ENCODE data around the gene CNOT6. TPM values are rescaled to one million over a fixed set of nuclear protein-coding genes. Genes with fewer than 3 reads are reported as not detected.

Gene CNOT6
- total and polyA plus RNA-seq, 10 of the 15 experiments (the other 5 are each of a cell fraction or from before 2014, with no cell fraction given): 3.8 to 22.1 (median 12.1) TPM

DNA sequence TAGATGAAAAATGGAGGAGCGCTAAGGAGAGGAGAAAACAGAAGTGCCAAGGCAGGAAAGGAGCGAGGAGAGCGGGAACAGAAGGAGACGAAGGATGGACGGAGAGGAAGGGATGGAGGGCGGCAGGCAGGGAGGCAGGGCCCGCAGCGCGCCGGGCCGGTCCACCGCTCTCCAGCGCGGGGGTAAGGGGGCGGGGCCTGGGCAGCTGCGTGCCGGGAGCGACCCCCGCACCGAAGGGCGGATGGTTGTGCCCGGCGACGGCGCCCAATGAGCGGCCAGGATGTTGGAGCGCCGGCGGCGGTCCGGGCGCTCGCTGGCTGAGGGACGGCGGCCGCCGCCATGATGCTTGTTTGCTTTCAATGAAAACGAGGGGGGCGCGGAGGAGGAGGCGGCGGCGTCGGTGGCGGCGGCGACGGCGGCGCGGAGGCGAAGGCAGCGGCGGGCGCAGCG, at the start of gene CNOT6 (continued):
- TF ChIP-seq, protein P1, sequence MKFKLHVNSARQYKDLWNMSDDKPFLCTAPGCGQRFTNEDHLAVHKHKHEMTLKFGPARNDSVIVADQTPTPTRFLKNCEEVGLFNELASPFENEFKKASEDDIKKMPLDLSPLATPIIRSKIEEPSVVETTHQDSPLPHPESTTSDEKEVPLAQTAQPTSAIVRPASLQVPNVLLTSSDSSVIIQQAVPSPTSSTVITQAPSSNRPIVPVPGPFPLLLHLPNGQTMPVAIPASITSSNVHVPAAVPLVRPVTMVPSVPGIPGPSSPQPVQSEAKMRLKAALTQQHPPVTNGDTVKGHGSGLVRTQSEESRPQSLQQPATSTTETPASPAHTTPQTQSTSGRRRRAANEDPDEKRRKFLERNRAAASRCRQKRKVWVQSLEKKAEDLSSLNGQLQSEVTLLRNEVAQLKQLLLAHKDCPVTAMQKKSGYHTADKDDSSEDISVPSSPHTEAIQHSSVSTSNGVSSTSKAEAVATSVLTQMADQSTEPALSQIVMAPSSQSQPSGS (IDR thresholded peaks at IDR 0.05; ENCODE audit: low read length): no peak
- no peak for TF ChIP-seq EP300 (IDR thresholded peaks at IDR 0.05; ENCODE audit: borderline replicate concordance in 1 of 2, control insufficient read depth in 1 of 2, low read depth in 2 of 2, low read length in 2 of 2)
- TF ChIP-seq, protein P2, sequence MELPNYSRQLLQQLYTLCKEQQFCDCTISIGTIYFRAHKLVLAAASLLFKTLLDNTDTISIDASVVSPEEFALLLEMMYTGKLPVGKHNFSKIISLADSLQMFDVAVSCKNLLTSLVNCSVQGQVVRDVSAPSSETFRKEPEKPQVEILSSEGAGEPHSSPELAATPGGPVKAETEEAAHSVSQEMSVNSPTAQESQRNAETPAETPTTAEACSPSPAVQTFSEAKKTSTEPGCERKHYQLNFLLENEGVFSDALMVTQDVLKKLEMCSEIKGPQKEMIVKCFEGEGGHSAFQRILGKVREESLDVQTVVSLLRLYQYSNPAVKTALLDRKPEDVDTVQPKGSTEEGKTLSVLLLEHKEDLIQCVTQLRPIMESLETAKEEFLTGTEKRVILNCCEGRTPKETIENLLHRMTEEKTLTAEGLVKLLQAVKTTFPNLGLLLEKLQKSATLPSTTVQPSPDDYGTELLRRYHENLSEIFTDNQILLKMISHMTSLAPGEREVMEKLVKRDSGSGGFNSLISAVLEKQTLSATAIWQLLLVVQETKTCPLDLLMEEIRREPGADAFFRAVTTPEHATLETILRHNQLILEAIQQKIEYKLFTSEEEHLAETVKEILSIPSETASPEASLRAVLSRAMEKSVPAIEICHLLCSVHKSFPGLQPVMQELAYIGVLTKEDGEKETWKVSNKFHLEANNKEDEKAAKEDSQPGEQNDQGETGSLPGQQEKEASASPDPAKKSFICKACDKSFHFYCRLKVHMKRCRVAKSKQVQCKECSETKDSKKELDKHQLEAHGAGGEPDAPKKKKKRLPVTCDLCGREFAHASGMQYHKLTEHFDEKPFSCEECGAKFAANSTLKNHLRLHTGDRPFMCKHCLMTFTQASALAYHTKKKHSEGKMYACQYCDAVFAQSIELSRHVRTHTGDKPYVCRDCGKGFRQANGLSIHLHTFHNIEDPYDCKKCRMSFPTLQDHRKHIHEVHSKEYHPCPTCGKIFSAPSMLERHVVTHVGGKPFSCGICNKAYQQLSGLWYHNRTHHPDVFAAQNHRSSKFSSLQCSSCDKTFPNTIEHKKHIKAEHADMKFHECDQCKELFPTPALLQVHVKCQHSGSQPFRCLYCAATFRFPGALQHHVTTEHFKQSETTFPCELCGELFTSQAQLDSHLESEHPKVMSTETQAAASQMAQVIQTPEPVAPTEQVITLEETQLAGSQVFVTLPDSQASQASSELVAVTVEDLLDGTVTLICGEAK (IDR thresholded peaks at IDR 0.05; ENCODE audit: borderline replicate concordance): no peak
- TF ChIP-seq EED (IDR thresholded peaks at IDR 0.05; ENCODE audit: low read depth): no peak
- TF ChIP-seq NFIC (IDR thresholded peaks at IDR 0.05; ENCODE audit: low read depth, low read length): no peak
- no peak for TF ChIP-seq KDM1A (IDR thresholded peaks at IDR 0.05; ENCODE audit: borderline replicate concordance)
- peak; percentile 61; the same call in 1 of the 2 replicates for TF ChIP-seq TAF1 (IDR thresholded peaks at IDR 0.05; ENCODE audit: borderline replicate concordance, low read depth, low read length)
- no peak for TF ChIP-seq DPF2 (IDR thresholded peaks at IDR 0.05)
- no peak for TF ChIP-seq GABPA (IDR thresholded peaks at IDR 0.05; ENCODE audit: low read depth)
- TF ChIP-seq CBX3 (IDR thresholded peaks at IDR 0.05; ENCODE audit: borderline replicate concordance, low read depth): no peak
- no peak for TF ChIP-seq ZSCAN29 (IDR thresholded peaks at IDR 0.05)
- TF ChIP-seq JUND (IDR thresholded peaks at IDR 0.05; ENCODE audit: low read depth, low read length): peak; percentile 100
- TF ChIP-seq, protein P3, sequence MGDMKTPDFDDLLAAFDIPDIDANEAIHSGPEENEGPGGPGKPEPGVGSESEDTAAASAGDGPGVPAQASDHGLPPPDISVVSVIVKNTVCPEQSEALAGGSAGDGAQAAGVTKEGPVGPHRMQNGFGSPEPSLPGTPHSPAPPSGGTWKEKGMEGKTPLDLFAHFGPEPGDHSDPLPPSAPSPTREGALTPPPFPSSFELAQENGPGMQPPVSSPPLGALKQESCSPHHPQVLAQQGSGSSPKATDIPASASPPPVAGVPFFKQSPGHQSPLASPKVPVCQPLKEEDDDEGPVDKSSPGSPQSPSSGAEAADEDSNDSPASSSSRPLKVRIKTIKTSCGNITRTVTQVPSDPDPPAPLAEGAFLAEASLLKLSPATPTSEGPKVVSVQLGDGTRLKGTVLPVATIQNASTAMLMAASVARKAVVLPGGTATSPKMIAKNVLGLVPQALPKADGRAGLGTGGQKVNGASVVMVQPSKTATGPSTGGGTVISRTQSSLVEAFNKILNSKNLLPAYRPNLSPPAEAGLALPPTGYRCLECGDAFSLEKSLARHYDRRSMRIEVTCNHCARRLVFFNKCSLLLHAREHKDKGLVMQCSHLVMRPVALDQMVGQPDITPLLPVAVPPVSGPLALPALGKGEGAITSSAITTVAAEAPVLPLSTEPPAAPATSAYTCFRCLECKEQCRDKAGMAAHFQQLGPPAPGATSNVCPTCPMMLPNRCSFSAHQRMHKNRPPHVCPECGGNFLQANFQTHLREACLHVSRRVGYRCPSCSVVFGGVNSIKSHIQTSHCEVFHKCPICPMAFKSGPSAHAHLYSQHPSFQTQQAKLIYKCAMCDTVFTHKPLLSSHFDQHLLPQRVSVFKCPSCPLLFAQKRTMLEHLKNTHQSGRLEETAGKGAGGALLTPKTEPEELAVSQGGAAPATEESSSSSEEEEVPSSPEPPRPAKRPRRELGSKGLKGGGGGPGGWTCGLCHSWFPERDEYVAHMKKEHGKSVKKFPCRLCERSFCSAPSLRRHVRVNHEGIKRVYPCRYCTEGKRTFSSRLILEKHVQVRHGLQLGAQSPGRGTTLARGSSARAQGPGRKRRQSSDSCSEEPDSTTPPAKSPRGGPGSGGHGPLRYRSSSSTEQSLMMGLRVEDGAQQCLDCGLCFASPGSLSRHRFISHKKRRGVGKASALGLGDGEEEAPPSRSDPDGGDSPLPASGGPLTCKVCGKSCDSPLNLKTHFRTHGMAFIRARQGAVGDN (IDR thresholded peaks at IDR 0.05): 0 out of 2 replicates have a peak, but pooled peaks have one; percentile 17
- TF ChIP-seq, protein P4, sequence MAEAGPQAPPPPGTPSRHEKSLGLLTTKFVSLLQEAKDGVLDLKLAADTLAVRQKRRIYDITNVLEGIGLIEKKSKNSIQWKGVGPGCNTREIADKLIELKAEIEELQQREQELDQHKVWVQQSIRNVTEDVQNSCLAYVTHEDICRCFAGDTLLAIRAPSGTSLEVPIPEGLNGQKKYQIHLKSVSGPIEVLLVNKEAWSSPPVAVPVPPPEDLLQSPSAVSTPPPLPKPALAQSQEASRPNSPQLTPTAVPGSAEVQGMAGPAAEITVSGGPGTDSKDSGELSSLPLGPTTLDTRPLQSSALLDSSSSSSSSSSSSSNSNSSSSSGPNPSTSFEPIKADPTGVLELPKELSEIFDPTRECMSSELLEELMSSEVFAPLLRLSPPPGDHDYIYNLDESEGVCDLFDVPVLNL (IDR thresholded peaks at IDR 0.05; ENCODE audit: low read depth, low read length): no peak; the same call in 1 of the 2 replicates
- TF ChIP-seq SREBF2 (IDR thresholded peaks at IDR 0.05; ENCODE audit: low read length): no peak
- TF ChIP-seq SMC3 (IDR thresholded peaks at IDR 0.05; ENCODE audit: borderline replicate concordance, low read length): no peak
- TF ChIP-seq, protein P5, sequence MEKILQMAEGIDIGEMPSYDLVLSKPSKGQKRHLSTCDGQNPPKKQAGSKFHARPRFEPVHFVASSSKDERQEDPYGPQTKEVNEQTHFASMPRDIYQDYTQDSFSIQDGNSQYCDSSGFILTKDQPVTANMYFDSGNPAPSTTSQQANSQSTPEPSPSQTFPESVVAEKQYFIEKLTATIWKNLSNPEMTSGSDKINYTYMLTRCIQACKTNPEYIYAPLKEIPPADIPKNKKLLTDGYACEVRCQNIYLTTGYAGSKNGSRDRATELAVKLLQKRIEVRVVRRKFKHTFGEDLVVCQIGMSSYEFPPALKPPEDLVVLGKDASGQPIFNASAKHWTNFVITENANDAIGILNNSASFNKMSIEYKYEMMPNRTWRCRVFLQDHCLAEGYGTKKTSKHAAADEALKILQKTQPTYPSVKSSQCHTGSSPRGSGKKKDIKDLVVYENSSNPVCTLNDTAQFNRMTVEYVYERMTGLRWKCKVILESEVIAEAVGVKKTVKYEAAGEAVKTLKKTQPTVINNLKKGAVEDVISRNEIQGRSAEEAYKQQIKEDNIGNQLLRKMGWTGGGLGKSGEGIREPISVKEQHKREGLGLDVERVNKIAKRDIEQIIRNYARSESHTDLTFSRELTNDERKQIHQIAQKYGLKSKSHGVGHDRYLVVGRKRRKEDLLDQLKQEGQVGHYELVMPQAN (conservative IDR thresholded peaks at IDR 0.05): no peak
- TF ChIP-seq SUPT20H (IDR thresholded peaks at IDR 0.05; ENCODE audit: borderline replicate concordance, control insufficient read depth, low read depth, low read length): no peak

Measured in GM12878 (cell line).